HG02623 (cell line): ENCODE results near the gene LSMEM2.
A peak's percentile ranks its signal among the peaks of the same experiment; 100 is the strongest.
"Not testable (repeated sequence)": the region's sequence is repeated elsewhere in the genome, so short reads cannot be mapped to it uniquely, and the experiment has no call there.

Experiments
- ATAC-seq: cut with Tn5 transposase; IDR thresholded peaks from one replicate; pipeline ENCODE4 v1.9.1; 2021; ENCODE audit warnings: moderate library complexity; ENCODE audit not compliant: unreplicated experiment

Gene LSMEM2

GRCh38 chr3:50276762-50277101 lies 2.2 kb upstream of the LSMEM2 start:
- ATAC-seq = no peak

- ATAC-seq = no peak
Observed at GRCh38 chr3:50278123-50278879, 586 bp upstream of the LSMEM2 start.

GRCh38 chr3:50279255-50280016 lies 549 bp downstream of the LSMEM2 start:
- no peak for ATAC-seq

GRCh38 chr3:50284121-50284520 lies 5.2 kb downstream of the LSMEM2 start:
- not testable (repeated sequence) for ATAC-seq

- ATAC-seq = no peak
Observed at GRCh38 chr3:50286322-50287227, 7.7 kb downstream of the LSMEM2 start.

GRCh38 chr3:50287262-50287661 lies 8.4 kb downstream of the LSMEM2 start:
- ATAC-seq = no peak

GRCh38 chr3:50288387-50289007 lies 9.6 kb downstream of the LSMEM2 start:
- no peak for ATAC-seq

- ATAC-seq = no peak
Observed at GRCh38 chr3:50289130-50289529, 10.2 kb downstream of the LSMEM2 start.

- ATAC-seq = no peak
Observed at GRCh38 chr3:50290161-50290641, 11.3 kb downstream of the LSMEM2 start.

GRCh38 chr3:50292159-50293078 lies 13.5 kb downstream of the LSMEM2 start, which contains the start of gene IFRD2:
Gene IFRD2, minus strand, starts transcription at chr3:50292429. Its CDS starts 155 bp downstream, at chr3:50292274.
- peak; percentile 94 for ATAC-seq

- no peak for ATAC-seq
Observed at GRCh38 chr3:50293079-50293801, 14.4 kb downstream of the LSMEM2 start.

GRCh38 chr3:50294089-50294488 lies 15.2 kb downstream of the LSMEM2 start:
- no peak for ATAC-seq

- ATAC-seq = no peak
Observed at GRCh38 chr3:50294492-50295403, 15.9 kb downstream of the LSMEM2 start.

GRCh38 chr3:50295553-50296431 lies 16.9 kb downstream of the LSMEM2 start:
- ATAC-seq = no peak

- no peak for ATAC-seq
Observed at GRCh38 chr3:50296721-50297383, 18.0 kb downstream of the LSMEM2 start.

GRCh38 chr3:50297384-50297775 lies 18.5 kb downstream of the LSMEM2 start:
- no peak for ATAC-seq
